Hepatocyte (in vitro differentiated cells): ENCODE measurements around the gene CDK14. TPM values are rescaled to one million over a fixed set of nuclear protein-coding genes. Genes with fewer than 3 reads are reported as not detected.

ENCODE experiments used
- DNase-seq: peaks from one replicate; pipeline ENCODE4 v3.0.0-alpha.2; 2016; ENCODE audit warnings: low spot score
- H2AFZ ChIP-seq: fragments of 200-600 bp; sonication (generic); 2 replicates; pipeline ENCODE4 v1.6.0; 2016; ENCODE audit warnings: antibody characterized with exemption, mild to moderate bottlenecking
- H3K27ac ChIP-seq: fragments of 200-600 bp; sonication (generic); 2 replicates; pipeline ENCODE4 v1.5.1; 2016; ENCODE audit warnings: mild to moderate bottlenecking
- H3K27me3 ChIP-seq: fragments of 200-600 bp; sonication (generic); 2 replicates; pipeline ENCODE4 v1.6.1; 2016
- H3K36me3 ChIP-seq: fragments of 200-600 bp; sonication (generic); replicated peaks from 2 replicates; pipeline ENCODE4 v1.5.1; 2016; ENCODE audit warnings: low read depth; ENCODE audit not compliant: insufficient read depth
- H3K4me1 ChIP-seq: fragments of 200-600 bp; sonication (generic); 2 replicates; pipeline ENCODE4 v1.5.1; 2016; ENCODE audit warnings: mild to moderate bottlenecking, moderate library complexity; ENCODE audit not compliant: insufficient read depth
- H3K4me2 ChIP-seq: fragments of 200-600 bp; sonication (generic); 2 replicates; pipeline ENCODE4 v1.6.0; 2016
- H3K4me3 ChIP-seq: fragments of 200-600 bp; sonication (generic); 2 replicates; pipeline ENCODE4 v1.5.1; 2016; ENCODE audit warnings: mild to moderate bottlenecking
- H3K79me2 ChIP-seq: fragments of 200-600 bp; sonication (generic); 2 replicates; pipeline ENCODE4 v1.6.0; 2017; ENCODE audit warnings: mild to moderate bottlenecking
- H3K9me2 ChIP-seq: fragments of 200-600 bp; sonication (generic); replicated peaks from 2 replicates; pipeline ENCODE4 v1.6.0; 2017; ENCODE audit warnings: mild to moderate bottlenecking; ENCODE audit not compliant: insufficient read depth
- H3K9me3 ChIP-seq: fragments of 200-600 bp; sonication (generic); 2 replicates; pipeline ENCODE4 v1.5.1; 2016; ENCODE audit warnings: low read depth, mild to moderate bottlenecking
- H4K20me1 ChIP-seq: fragments of 200-600 bp; sonication (generic); 2 replicates; pipeline ENCODE4 v1.6.0; 2016; ENCODE audit warnings: mild to moderate bottlenecking; ENCODE audit not compliant: insufficient read depth, poor library complexity, severe bottlenecking
- EZH2 ChIP-seq: fragments of 200-600 bp; sonication (generic); IDR thresholded peaks from 2 replicates; pipeline ENCODE4 v1.6.1; 2016; ENCODE audit warnings: antibody characterized with exemption, mild to moderate bottlenecking, borderline replicate concordance
- EZH2phosphoT487 ChIP-seq: fragments of 200-600 bp; sonication (generic); IDR thresholded peaks from one replicate; pipeline ENCODE4 v1.6.1; 2018; ENCODE audit warnings: antibody characterized with exemption, mild to moderate bottlenecking, low read depth, moderate library complexity; ENCODE audit not compliant: unreplicated experiment, severe bottlenecking
- WGBS: methylation state at CpG from one replicate; pipeline ENCODE4 v1.1.6; 2016; ENCODE audit warnings: low lambda C conversion rate; ENCODE audit errors: missing lambda C conversion rate; 5-methylcytosine and 5-hydroxymethylcytosine counted together
- polyA plus RNA-seq: library from polyadenylated mRNA; unstranded; fragments of >200 nt; fragmentation: Nextera tagmentation; extraction: Ambion mirVana; gene quantifications from 2 replicates; pipeline ENCODE4 v1.2.1, GENCODE V29; 2016
- total RNA-seq: library from RNA; depleted of rRNA; stranded (reverse); fragments of >200 nt; gene quantifications from 2 replicates; pipeline ENCODE4 v1.2.3, GENCODE V29; 2014
- TF ChIP-seq, protein P1 (sequence below): fragments of 200-600 bp; sonication (generic); IDR thresholded peaks from 2 replicates; pipeline ENCODE4 v1.5.1; 2016; ENCODE audit warnings: antibody characterized with exemption, mild to moderate bottlenecking; ENCODE audit not compliant: poor library complexity

Gene CDK14
- total and polyA plus RNA-seq, 2 experiments from 2014 or later: 8.6 to 23.5 TPM

DNA sequence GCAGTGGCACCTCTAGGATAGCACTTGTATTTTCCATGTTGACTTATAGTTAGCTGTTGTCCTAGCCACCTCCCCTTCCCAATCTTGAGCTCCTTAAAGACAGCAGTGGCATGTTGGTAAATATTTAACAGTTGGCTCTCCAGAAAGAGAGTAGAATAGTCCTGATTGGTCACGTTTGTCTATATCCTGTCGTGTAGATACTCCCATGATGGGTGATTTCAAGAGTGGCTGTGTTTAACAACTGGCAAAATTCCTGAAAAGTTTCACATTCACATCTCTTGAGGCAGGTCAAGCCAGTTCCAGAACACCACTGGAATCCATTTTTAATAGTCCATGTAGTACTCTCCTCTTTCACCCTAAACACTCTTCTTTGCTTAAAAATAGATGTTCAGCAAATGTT is 599.9 kb downstream of the CDK14 start:
- Histone ChIP-seq H3K27ac (no peak overlapping the region), H3K9me3 (no peaks in the 10 kb centered on the region), H3K4me3 (no peak overlapping the region), H3K79me2 (no peaks in the 10 kb centered on the region), H3K36me3 (no peaks in the 10 kb centered on the region), H4K20me1 (no peaks in the 10 kb centered on the region), H3K27me3 (no peaks in the 10 kb centered on the region), H3K4me1 (no peaks in the 10 kb centered on the region), H3K4me2 (no peak overlapping the region), H2AFZ (no peak overlapping the region), H3K9me2 (no peaks in the 10 kb centered on the region)
- DNase-seq: no peak
- no peak for TF ChIP-seq EZH2phosphoT487
- no peak for TF ChIP-seq EZH2
- TF ChIP-seq, protein P1, sequence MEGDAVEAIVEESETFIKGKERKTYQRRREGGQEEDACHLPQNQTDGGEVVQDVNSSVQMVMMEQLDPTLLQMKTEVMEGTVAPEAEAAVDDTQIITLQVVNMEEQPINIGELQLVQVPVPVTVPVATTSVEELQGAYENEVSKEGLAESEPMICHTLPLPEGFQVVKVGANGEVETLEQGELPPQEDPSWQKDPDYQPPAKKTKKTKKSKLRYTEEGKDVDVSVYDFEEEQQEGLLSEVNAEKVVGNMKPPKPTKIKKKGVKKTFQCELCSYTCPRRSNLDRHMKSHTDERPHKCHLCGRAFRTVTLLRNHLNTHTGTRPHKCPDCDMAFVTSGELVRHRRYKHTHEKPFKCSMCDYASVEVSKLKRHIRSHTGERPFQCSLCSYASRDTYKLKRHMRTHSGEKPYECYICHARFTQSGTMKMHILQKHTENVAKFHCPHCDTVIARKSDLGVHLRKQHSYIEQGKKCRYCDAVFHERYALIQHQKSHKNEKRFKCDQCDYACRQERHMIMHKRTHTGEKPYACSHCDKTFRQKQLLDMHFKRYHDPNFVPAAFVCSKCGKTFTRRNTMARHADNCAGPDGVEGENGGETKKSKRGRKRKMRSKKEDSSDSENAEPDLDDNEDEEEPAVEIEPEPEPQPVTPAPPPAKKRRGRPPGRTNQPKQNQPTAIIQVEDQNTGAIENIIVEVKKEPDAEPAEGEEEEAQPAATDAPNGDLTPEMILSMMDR: no peak
- 77% methylated on average over 2 of the region's 2 CpGs for WGBS

DNA sequence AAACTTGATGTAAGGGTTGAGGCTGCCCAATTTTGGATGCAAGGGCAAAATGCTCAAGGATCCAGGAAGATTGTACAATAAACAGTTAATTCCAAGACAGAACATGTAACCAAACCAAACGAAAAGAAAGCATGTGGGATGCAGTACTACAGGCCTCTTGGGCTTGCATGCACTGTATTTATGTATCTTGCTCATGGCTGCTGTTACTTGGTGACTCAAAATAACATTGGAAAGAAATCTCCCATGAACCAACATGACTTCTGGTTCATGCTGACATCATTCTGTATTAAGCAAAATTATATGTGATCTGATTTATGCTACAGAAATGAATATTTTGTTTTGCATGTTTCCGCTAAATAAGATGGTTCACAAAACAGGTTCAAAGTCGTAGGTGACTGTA is 602.2 kb downstream of the CDK14 start:
- no peaks in the 10 kb centered on the region for H3K36me3 ChIP-seq
- no peaks in the 10 kb centered on the region for H4K20me1 ChIP-seq
- no peaks in the 10 kb centered on the region for H3K9me3 ChIP-seq
- no peak for DNase-seq
- WGBS: 75% methylated on average over 3 of the region's 3 CpGs
- TF ChIP-seq EZH2 (no peak), EZH2phosphoT487 (no peak)
- TF ChIP-seq, protein P1: no peak
- H3K9me2 ChIP-seq: no peaks in the 10 kb centered on the region
- no peak overlapping the region for H3K4me3 ChIP-seq
- H3K27me3 ChIP-seq: no peaks in the 10 kb centered on the region
- no peaks in the 10 kb centered on the region for H3K79me2 ChIP-seq
- no peak overlapping the region for H2AFZ ChIP-seq
- no peak overlapping the region for H3K4me2 ChIP-seq
- H3K27ac ChIP-seq: no peak overlapping the region
- no peaks in the 10 kb centered on the region for H3K4me1 ChIP-seq

DNA sequence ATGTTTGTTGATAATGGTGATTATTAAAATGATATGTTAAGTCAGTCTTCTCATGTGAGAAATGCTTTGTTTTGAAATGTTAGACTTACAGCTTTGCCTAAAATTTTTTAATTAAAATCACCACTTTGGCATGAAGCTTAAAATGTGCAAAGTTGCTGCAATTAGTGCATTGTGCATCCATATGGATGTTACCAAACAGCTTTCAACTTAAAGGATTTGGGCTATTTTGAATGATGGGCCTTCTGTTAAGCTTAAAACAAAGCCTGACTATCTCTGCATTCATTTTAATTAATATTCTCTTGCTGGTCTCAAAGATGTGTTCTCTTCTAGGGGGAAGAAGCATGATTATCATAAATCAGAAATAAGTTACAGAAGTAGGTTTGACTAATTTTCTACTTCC is 603.5 kb downstream of the CDK14 start:
- Histone ChIP-seq H3K79me2 (no peaks in the 10 kb centered on the region), H3K36me3 (no peaks in the 10 kb centered on the region), H3K4me1 (no peaks in the 10 kb centered on the region), H3K27ac (no peak overlapping the region), H3K9me2 (no peaks in the 10 kb centered on the region), H3K27me3 (no peaks in the 10 kb centered on the region), H2AFZ (no peak overlapping the region), H3K9me3 (no peaks in the 10 kb centered on the region), H4K20me1 (no peaks in the 10 kb centered on the region), H3K4me2 (no peak overlapping the region), H3K4me3 (no peak overlapping the region)
- no peak for DNase-seq
- TF ChIP-seq EZH2 (no peak), EZH2phosphoT487 (no peak)
- TF ChIP-seq, protein P1: no peak

DNA sequence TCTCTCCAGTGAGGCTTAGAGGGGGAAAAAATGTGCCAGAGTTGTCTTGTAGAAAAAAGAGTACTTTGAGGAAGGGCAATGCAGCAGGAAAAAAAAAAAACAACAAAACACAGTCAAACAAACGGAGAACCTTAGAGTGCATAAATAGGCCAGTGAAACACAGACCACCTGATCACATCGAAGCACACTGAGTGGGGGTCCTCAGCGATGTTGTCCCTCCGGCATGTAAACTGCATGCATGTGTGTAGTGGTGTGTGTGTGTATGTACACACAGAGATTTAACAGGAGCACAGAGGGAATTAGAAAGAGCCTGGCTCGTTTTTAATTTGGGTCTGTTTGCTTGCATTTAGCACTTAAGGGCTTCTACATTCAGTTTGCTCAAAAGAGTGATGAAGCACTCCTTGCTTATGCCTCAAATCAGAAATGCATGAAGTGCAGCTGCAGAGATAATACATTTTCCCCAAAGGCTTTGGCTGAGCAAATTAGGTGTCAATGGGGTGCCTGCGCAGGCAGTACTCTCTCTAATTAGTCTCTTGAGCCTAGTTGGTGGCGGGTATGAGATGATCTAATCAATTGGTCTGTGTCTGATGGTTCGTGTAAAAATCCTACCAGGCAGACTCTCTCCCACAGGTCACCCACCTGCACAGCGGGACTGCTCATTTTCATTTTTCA is 605.5 kb downstream of the CDK14 start:
- no peak for DNase-seq
- 87% methylated on average over 9 of the region's 9 CpGs for WGBS
- Histone ChIP-seq H2AFZ (no peak overlapping the region), H3K27me3 (no peaks in the 10 kb centered on the region), H3K9me3 (no peaks in the 10 kb centered on the region), H3K4me2 (no peak overlapping the region), H3K27ac (no peak overlapping the region), H3K4me3 (no peak overlapping the region), H3K79me2 (no peaks in the 10 kb centered on the region), H3K4me1 (no peaks in the 10 kb centered on the region), H3K36me3 (no peaks in the 10 kb centered on the region), H3K9me2 (no peaks in the 10 kb centered on the region), H4K20me1 (no peaks in the 10 kb centered on the region)
- TF ChIP-seq EZH2phosphoT487: no peak
- no peak for TF ChIP-seq EZH2
- TF ChIP-seq, protein P1: no peak
